ENCODE data around the gene THSD7A.

DNA sequence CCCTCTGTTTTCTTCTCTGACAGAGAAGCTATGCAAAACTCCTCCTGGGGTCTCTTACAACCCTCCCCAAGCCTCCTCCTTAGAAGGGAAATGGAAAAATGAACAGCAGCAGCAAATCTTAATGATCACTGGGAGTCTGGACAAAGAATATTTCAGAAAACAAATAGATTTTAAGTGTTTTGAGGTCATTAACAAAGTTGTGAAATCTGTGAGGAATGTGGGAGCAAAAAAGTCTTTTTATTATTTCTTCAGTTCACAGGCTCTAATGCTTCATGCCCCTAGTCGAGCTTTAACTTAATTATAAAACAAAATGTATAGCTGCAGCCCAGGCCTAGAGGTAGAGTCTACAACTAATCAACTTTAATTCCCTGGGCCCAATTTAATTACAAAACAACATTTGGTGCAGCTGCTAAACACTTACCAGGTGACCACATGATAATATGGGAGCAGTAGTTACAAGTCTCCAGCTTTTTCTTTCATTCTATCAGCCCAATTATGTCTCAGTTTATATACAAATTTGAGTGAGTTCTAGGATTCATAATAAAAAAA, 293.2 kb downstream of the THSD7A start:
- TF ChIP-seq, protein P1, sequence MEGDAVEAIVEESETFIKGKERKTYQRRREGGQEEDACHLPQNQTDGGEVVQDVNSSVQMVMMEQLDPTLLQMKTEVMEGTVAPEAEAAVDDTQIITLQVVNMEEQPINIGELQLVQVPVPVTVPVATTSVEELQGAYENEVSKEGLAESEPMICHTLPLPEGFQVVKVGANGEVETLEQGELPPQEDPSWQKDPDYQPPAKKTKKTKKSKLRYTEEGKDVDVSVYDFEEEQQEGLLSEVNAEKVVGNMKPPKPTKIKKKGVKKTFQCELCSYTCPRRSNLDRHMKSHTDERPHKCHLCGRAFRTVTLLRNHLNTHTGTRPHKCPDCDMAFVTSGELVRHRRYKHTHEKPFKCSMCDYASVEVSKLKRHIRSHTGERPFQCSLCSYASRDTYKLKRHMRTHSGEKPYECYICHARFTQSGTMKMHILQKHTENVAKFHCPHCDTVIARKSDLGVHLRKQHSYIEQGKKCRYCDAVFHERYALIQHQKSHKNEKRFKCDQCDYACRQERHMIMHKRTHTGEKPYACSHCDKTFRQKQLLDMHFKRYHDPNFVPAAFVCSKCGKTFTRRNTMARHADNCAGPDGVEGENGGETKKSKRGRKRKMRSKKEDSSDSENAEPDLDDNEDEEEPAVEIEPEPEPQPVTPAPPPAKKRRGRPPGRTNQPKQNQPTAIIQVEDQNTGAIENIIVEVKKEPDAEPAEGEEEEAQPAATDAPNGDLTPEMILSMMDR (IDR thresholded peaks at IDR 0.05), result no peak
- no peak for TF ChIP-seq POLR2A (IDR thresholded peaks at IDR 0.05)

Data from tibial nerve (tissue), 3 donors.